PC-9 (cell line): Measurements from ENCODE around the gene LAX1. TPM values are rescaled to one million over a fixed set of nuclear protein-coding genes. Genes with fewer than 3 reads are reported as not detected.

Experiments used
- BruUV-seq: library from RNA; stranded (reverse); fragments of 400-500 nt; replicated peaks from 2 replicates; lab custom pipeline; 2021; lab: Mats Ljungman, UMichigan
- CTCF ChIA-PET: fragments of 300-600 bp; sonication (Branson Sonifier 250); formaldehyde crosslinking; loops from one replicate; lab custom pipeline; 2022; ENCODE audit warnings: antibody characterized with exemption; lab: Charles Lee
- POLR2A ChIA-PET: fragments of 300-600 bp; sonication (Branson Sonifier 250); formaldehyde crosslinking; loops from one replicate; lab custom pipeline; 2022; ENCODE audit warnings: antibody characterized with exemption; ENCODE audit not compliant: unreplicated experiment; lab: Charles Lee
- DNase-seq, 2 experiments: peaks; one replicate each; pipeline versions ENCODE4 v3.0.0 to v3.0.0-alpha.2; 2015 to 2022; ENCODE audit warnings: mixed read lengths in 1 of 2
- H2AFZ ChIP-seq: fragments of 200-600 bp; sonication (generic); 2 replicates; pipeline ENCODE4 v1.8.1; 2017; ENCODE audit warnings: antibody characterized with exemption
- H3F3A ChIP-seq: fragments of 200-600 bp; sonication (generic); 2 replicates; pipeline ENCODE4 v1.8.1; 2017; ENCODE audit warnings: antibody characterized with exemption, mild to moderate bottlenecking, low read depth; ENCODE audit not compliant: insufficient read depth
- H3K27ac ChIP-seq: fragments of 200-600 bp; sonication (generic); 2 replicates; pipeline ENCODE4 v1.6.1; 2016; ENCODE audit warnings: mixed run types
- H3K27me3 ChIP-seq: fragments of 200-600 bp; sonication (generic); 2 replicates; pipeline ENCODE4 v1.6.1; 2016; ENCODE audit warnings: low read depth, mixed run types; ENCODE audit not compliant: insufficient read depth
- H3K36me3 ChIP-seq: fragments of 200-600 bp; sonication (generic); 2 replicates; pipeline ENCODE4 v1.6.1; 2016; ENCODE audit warnings: low read depth, mixed run types
- H3K4me1 ChIP-seq: fragments of 200-600 bp; sonication (generic); replicated peaks from 2 replicates; pipeline ENCODE4 v1.6.1; 2016; ENCODE audit warnings: mixed run types; ENCODE audit not compliant: insufficient read depth
- H3K4me2 ChIP-seq: fragments of 200-600 bp; sonication (generic); 2 replicates; pipeline ENCODE4 v1.6.1; 2017; ENCODE audit warnings: mixed run types
- H3K4me3 ChIP-seq: fragments of 200-600 bp; sonication (generic); 2 replicates; pipeline ENCODE4 v1.6.1; 2016; ENCODE audit warnings: mixed run types
- H3K79me2 ChIP-seq: fragments of 200-600 bp; sonication (generic); 2 replicates; pipeline ENCODE4 v1.6.1; 2017; ENCODE audit warnings: low read depth, mixed run types
- H3K9me2 ChIP-seq: fragments of 200-600 bp; sonication (generic); 2 replicates; pipeline ENCODE4 v1.8.1; 2017; ENCODE audit warnings: mild to moderate bottlenecking; ENCODE audit not compliant: insufficient read depth
- H3K9me3 ChIP-seq: fragments of 200-600 bp; sonication (generic); 2 replicates; pipeline ENCODE4 v1.8.1; 2016; ENCODE audit warnings: low read depth; ENCODE audit not compliant: insufficient read depth
- H4K20me1 ChIP-seq: fragments of 200-600 bp; sonication (generic); 2 replicates; pipeline ENCODE4 v1.8.1; 2017; ENCODE audit not compliant: insufficient read depth
- CTCF ChIP-seq: fragments of 200-600 bp; sonication (generic); conservative IDR thresholded peaks from 2 replicates; pipeline ENCODE4 v1.6.1; 2017; ENCODE audit warnings: mixed run types, antibody characterized with exemption, mild to moderate bottlenecking, moderate library complexity
- EZH2 ChIP-seq: fragments of 200-600 bp; sonication (generic); IDR thresholded peaks from 2 replicates; pipeline ENCODE4 v1.8.0; 2017; ENCODE audit warnings: antibody characterized with exemption, low read depth
- intact Hi-C: fragments of 100-400 bp; cut with micrococcal nuclease; formaldehyde crosslinking; loops from one replicate; pipeline ENCODE4 v1.10.0; 2022; ENCODE audit not compliant: unreplicated experiment
- total RNA-seq: library from RNA; stranded (reverse); gene quantifications from 2 replicates; pipeline ENCODE4 v1.2.3, GENCODE V29; 2021

LAX1 gene
- total RNA-seq, 1 experiment from 2014 or later, result not detected

- peak overlapping the region; percentile 87 for H3K4me2 ChIP-seq
- H3K9me3 ChIP-seq, result no peaks in the 10 kb centered on the region
- H3K27ac ChIP-seq, result peak overlapping the region; percentile 91
- H3K27me3 ChIP-seq, result no peaks in the 10 kb centered on the region
- H3K9me2 ChIP-seq, result no peaks in the 10 kb centered on the region
- TSS peak; percentile 47 for BruUV-seq
- TF ChIP-seq EZH2 (no peak), CTCF (no peak)
- H3K4me3 ChIP-seq, result peak overlapping the region; percentile 70
- intact Hi-C loops, result no loop called here
- H3K79me2 ChIP-seq, result peaks cover 54% of the 10 kb centered on the region
- ChIA-PET CTCF (no interaction called here), POLR2A (interaction anchor here (0.5 kb wide), 1 partner anchor 1380 kb away, joined by 12 read pairs; no protein-coding TSS in a partner anchor)
- H3K4me1 ChIP-seq, result peaks cover 22% of the 10 kb centered on the region
- H2AFZ ChIP-seq, result peak overlapping the region; percentile 31; the same call in 1 of the 2 replicates
- peaks cover 39% of the 10 kb centered on the region for H3K36me3 ChIP-seq
- peak in 1 of 2 experiments; percentile 21 for DNase-seq
- peaks cover 28% of the 10 kb centered on the region; the same call in 1 of the 2 replicates for H3F3A ChIP-seq
- H4K20me1 ChIP-seq, result peaks cover 48% of the 10 kb centered on the region
Observed at GRCh38 chr1:203796236-203796605, 31.2 kb downstream of the LAX1 start.

- Histone ChIP-seq H3K4me3 (peak overlapping the region; percentile 70; the same call in 1 of the 2 replicates), H3K4me1 (peaks cover 19% of the 10 kb centered on the region), H3K4me2 (peak overlapping the region; percentile 87), H3K27ac (no peak overlapping the region), H3F3A (peaks cover 28% of the 10 kb centered on the region; the same call in 1 of the 2 replicates), H2AFZ (no peak overlapping the region), H3K79me2 (peaks cover 64% of the 10 kb centered on the region), H3K36me3 (peaks cover 49% of the 10 kb centered on the region), H3K27me3 (no peaks in the 10 kb centered on the region), H3K9me2 (no peaks in the 10 kb centered on the region), H3K9me3 (no peaks in the 10 kb centered on the region), H4K20me1 (peaks cover 58% of the 10 kb centered on the region)
- BruUV-seq, result no TSS peak
- POLR2A ChIA-PET, result no interaction called here
- no peak for DNase-seq
- intact Hi-C loops, result no loop called here
- no peak for TF ChIP-seq EZH2
- CTCF ChIA-PET, result no interaction called here
Observed at GRCh38 chr1:203797216-203797615, 32.2 kb downstream of the LAX1 start.

- Histone ChIP-seq H3K27ac (no peak overlapping the region), H4K20me1 (peaks cover 63% of the 10 kb centered on the region), H2AFZ (no peak overlapping the region), H3K9me2 (no peaks in the 10 kb centered on the region), H3F3A (peaks cover 21% of the 10 kb centered on the region; the same call in 1 of the 2 replicates), H3K9me3 (no peaks in the 10 kb centered on the region), H3K4me1 (peaks cover 16% of the 10 kb centered on the region), H3K36me3 (peaks cover 55% of the 10 kb centered on the region), H3K4me3 (no peak overlapping the region), H3K4me2 (0 out of 2 replicates have a peak overlapping the region, but pooled peaks have one; percentile 0), H3K27me3 (no peaks in the 10 kb centered on the region), H3K79me2 (peaks cover 73% of the 10 kb centered on the region)
- CTCF ChIA-PET, result no interaction called here
- BruUV-seq, result no TSS peak
- TF ChIP-seq EZH2 (no peak), CTCF (no peak)
- DNase-seq, result no peak
- intact Hi-C loops, result no loop called here
- POLR2A ChIA-PET, result interaction anchor here (0.7 kb wide), 1 partner anchor 26 kb away, joined by 6 read pairs; no protein-coding TSS in a partner anchor
Observed at GRCh38 chr1:203797948-203798655, 33.1 kb downstream of the LAX1 start.
